ENCODE measurements around the gene TRMT6.

TRMT6 gene

DNA sequence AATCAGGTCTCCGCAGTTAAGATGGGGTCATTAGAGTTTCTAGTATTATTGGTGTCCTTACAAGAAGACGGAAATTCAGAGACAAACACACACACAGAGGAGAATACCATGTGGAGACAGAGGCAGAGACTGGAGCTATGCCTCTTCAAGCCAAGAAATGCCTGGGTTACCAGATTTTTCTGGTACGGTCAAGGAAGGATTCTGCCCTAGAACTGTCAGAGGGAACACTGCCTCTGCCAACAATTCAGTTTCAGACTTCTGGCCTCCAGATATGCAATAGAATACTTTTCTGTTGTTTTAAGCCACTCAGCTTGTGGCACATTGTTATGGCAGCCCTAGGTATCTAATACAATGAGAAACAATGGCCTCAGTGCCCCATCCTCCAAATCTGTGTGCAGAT, 18.9 kb downstream of the TRMT6 start:
- Histone ChIP-seq H3K4me1 (ENCODE audit: control insufficient read depth, insufficient read depth, low read length, poor library complexity, severe bottlenecking) (no peaks in the 10 kb centered on the region), H3K27ac (ENCODE audit: insufficient read depth, low read length, poor library complexity, severe bottlenecking) (no peak overlapping the region), H3K4me3 (ENCODE audit: insufficient read depth, low read depth, low read length, poor library complexity, severe bottlenecking) (no peak overlapping the region), H3K36me3 (ENCODE audit: control insufficient read depth, insufficient read depth, low read length) (no peaks in the 10 kb centered on the region), H3K9me3 (ENCODE audit: control insufficient read depth, low read length) (no peaks in the 10 kb centered on the region), H3K27me3 (replicated peaks; ENCODE audit: control insufficient read depth, insufficient read depth, low read length, poor library complexity, severe bottlenecking) (no peaks in the 10 kb centered on the region)
- no peak for DNase-seq

DNA sequence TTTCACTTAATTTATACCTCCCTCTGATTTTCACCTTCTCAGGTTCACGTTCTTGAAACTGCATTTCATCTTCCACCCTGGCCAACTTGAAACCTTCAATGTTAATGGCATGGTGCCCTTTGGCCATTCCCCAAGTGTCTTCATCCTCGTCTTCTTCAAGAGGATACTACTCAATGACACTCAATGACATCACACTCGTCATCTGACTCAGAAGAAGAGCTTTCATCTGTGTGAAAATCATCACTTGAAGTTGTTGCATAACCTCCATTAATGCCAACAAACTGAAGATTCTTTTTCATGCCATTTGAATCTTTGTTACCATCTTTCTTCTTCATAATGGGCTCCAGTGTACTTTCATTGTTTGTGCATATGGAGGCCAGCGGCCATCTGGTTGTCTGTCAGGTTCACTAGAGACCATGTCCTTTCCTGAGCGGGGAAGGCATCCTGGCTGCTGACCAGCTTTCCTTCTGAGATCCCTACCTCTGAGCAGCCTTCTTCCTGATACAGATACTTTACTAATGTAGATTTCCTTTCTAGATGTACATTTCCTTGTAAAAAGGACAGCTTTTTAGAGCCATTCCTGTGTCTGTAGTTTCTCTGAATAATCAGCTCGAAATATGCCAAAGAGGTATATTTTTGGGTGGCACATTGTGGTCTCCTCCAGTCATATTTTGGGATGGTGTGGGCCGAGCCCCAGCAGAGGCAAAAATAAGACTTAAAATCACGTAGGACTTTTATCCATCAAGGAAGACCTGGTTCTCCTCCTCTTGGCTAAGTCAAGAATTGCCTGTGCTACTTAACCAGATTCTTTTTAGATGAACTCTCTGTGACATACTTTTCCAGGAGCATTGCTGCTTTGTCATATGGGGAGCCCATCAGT, 21.3 kb downstream of the TRMT6 start:
- H3K27ac ChIP-seq (ENCODE audit: insufficient read depth, low read length, poor library complexity, severe bottlenecking): no peak overlapping the region
- H3K4me3 ChIP-seq (ENCODE audit: insufficient read depth, low read depth, low read length, poor library complexity, severe bottlenecking): no peak overlapping the region
- no peaks in the 10 kb centered on the region for H3K36me3 ChIP-seq (ENCODE audit: control insufficient read depth, insufficient read depth, low read length)

DNA sequence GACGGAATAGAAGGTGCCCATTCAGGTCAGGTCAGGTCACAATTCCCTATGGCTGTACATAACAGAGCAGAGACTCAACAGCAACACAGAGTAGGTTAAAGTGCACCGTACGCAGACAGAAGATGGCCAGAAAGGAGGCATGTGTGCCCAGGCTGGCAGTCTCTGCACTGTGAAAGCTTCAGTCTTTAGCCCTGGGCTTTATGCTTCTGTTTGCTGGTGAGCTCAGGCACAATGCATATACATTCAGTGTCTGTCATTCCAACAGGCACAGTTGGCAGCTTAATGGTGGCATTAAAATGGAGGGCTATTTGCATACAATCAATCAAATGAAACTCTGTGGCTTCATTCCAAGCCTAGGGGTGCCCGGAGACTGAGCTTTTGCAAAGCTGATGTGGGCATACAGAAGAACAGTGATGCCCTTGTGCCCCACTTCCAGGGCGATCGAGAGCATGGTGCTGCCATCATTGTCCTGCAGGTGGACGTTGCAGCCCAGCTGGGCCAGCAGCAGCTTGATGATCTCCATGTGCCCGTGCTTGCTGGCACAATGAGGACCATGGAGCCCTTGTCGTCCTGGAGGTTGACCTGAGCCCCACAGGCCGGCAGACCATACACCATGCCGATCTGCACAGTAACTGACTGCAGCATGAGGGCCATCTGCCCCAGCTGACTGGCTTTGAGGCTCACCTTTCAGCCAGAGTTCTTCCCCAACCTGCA, 22.4 kb downstream of the TRMT6 start:
- no peak for DNase-seq
- Histone ChIP-seq H3K27me3 (replicated peaks; ENCODE audit: control insufficient read depth, insufficient read depth, low read length, poor library complexity, severe bottlenecking) (no peaks in the 10 kb centered on the region), H3K4me3 (ENCODE audit: insufficient read depth, low read depth, low read length, poor library complexity, severe bottlenecking) (no peak overlapping the region), H3K36me3 (ENCODE audit: control insufficient read depth, insufficient read depth, low read length) (no peaks in the 10 kb centered on the region), H3K27ac (ENCODE audit: insufficient read depth, low read length, poor library complexity, severe bottlenecking) (no peak overlapping the region), H3K9me3 (ENCODE audit: control insufficient read depth, low read length) (no peaks in the 10 kb centered on the region), H3K4me1 (ENCODE audit: control insufficient read depth, insufficient read depth, low read length, poor library complexity, severe bottlenecking) (no peaks in the 10 kb centered on the region)

More for the DNA sequence above, 21.3 kb downstream of the TRMT6 start:
- no peaks in the 10 kb centered on the region for H3K27me3 ChIP-seq (replicated peaks; ENCODE audit: control insufficient read depth, insufficient read depth, low read length, poor library complexity, severe bottlenecking)
- H3K4me1 ChIP-seq (ENCODE audit: control insufficient read depth, insufficient read depth, low read length, poor library complexity, severe bottlenecking): no peaks in the 10 kb centered on the region
- no peaks in the 10 kb centered on the region for H3K9me3 ChIP-seq (ENCODE audit: control insufficient read depth, low read length)
- no peak for DNase-seq

DNA sequence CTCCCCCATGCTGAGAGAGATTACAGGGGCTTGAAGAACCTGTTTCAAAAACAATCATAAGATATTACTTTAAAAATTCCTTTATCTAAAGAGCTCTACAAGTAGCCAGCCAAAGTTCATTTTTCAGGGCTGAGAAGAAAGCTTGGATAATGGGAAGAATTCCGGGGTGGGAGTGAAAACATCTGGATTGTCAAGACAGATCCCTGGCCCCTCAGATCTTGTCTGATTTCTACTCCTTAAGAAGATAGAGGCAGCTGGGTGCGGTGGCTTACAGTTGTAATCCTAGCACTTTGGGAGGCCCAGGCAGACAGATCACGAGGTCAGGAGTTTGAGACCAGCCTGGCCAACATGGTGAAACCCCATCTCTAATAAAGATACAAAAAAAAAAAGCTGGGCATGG, 24.8 kb downstream of the TRMT6 start:
- Histone ChIP-seq H3K27ac (ENCODE audit: insufficient read depth, low read length, poor library complexity, severe bottlenecking) (no peak overlapping the region), H3K4me3 (ENCODE audit: insufficient read depth, low read depth, low read length, poor library complexity, severe bottlenecking) (no peak overlapping the region), H3K4me1 (ENCODE audit: control insufficient read depth, insufficient read depth, low read length, poor library complexity, severe bottlenecking) (no peaks in the 10 kb centered on the region), H3K36me3 (ENCODE audit: control insufficient read depth, insufficient read depth, low read length) (no peaks in the 10 kb centered on the region), H3K9me3 (ENCODE audit: control insufficient read depth, low read length) (no peaks in the 10 kb centered on the region), H3K27me3 (replicated peaks; ENCODE audit: control insufficient read depth, insufficient read depth, low read length, poor library complexity, severe bottlenecking) (no peaks in the 10 kb centered on the region)
- DNase-seq: no peak

DNA sequence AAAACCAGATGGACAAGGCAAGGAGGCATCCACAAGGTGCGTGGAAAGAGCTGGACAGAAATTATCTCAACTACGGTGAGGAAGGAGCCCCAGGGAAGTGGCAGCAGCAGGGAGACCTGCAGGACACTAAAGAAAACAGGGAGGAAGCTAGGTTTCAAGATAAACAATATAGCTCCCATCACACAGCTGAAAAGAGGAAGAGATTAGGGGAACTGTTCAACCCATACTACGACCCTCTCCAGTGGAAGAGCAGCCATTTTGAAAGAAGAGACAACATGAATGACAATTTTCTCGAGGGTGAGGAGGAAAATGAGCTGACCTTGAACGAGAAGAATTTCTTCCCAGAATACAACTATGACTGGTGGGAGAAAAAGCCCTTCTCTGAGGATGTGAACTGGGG, 26.8 kb downstream of the TRMT6 start:
- H3K36me3 ChIP-seq (ENCODE audit: control insufficient read depth, insufficient read depth, low read length): no peaks in the 10 kb centered on the region
- no peak overlapping the region for H3K27ac ChIP-seq (ENCODE audit: insufficient read depth, low read length, poor library complexity, severe bottlenecking)
- H3K9me3 ChIP-seq (ENCODE audit: control insufficient read depth, low read length): no peaks in the 10 kb centered on the region
- no peak for DNase-seq
- H3K27me3 ChIP-seq (replicated peaks; ENCODE audit: control insufficient read depth, insufficient read depth, low read length, poor library complexity, severe bottlenecking): no peaks in the 10 kb centered on the region
- H3K4me3 ChIP-seq (ENCODE audit: insufficient read depth, low read depth, low read length, poor library complexity, severe bottlenecking): no peak overlapping the region
- H3K4me1 ChIP-seq (ENCODE audit: control insufficient read depth, insufficient read depth, low read length, poor library complexity, severe bottlenecking): no peaks in the 10 kb centered on the region

DNA sequence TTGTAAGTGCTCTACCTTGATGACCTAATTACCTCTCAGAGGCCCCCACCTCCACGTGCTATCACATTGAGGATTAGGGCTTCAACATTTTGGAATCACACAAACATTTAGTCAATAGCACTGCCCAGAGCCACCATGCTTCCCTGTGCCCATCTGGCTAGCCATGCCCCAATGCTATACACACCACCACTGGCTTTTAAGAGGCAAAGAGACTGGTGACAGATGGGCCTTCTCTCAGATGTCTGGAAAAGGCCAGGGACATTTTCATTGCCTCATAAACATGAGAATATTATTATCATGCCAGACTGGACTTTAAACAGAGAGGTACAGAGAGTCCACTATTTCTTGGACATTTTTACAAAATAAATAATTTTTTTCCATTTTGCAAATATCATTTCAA, 29.8 kb downstream of the TRMT6 start:
- Histone ChIP-seq H3K27me3 (replicated peaks; ENCODE audit: control insufficient read depth, insufficient read depth, low read length, poor library complexity, severe bottlenecking) (no peaks in the 10 kb centered on the region), H3K36me3 (ENCODE audit: control insufficient read depth, insufficient read depth, low read length) (no peaks in the 10 kb centered on the region), H3K4me1 (ENCODE audit: control insufficient read depth, insufficient read depth, low read length, poor library complexity, severe bottlenecking) (no peaks in the 10 kb centered on the region), H3K4me3 (ENCODE audit: insufficient read depth, low read depth, low read length, poor library complexity, severe bottlenecking) (no peak overlapping the region), H3K9me3 (ENCODE audit: control insufficient read depth, low read length) (no peaks in the 10 kb centered on the region), H3K27ac (ENCODE audit: insufficient read depth, low read length, poor library complexity, severe bottlenecking) (no peak overlapping the region)
- DNase-seq: no peak

DNA sequence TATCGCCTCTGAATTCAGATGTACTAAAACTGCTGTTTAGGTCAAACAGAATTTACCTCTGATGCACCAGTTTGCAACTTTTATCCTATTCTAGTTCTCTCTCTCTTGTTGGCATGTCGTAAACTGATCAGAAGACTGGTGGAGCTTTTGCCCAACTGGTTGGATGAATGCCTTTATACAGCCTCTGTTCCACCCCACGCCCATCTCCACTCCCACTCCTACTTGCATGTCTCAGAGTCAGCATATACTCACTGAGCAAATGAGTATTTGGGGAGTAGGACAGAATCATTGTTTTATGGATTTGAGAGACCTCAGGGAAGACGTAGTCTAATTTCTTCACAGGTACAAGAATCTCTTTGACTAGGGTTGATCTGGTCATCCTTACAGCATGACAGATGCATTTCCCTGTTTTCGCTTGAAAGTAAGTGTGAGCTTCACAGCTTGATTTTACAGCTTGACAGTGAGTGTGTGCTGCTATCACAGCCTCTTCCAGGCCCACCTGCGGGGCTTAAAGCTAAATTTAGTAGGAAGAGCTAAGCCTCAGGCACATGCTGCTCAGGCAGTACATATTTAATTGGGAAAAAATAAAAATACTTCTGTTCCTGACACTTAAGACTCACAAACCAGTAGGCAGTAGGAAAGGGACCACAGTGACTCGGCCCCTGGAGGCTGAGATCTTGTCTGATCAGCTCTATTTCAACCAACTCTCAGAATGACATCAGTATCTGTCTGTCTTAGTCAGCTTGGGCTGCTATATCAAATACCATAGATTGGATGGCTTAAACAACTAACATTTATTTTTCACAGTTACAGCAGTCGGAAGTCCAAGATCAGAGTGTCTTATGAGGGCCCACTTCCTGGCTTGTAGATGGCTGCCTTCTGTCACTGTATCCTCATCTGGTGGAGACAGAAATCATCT, 30.4 kb downstream of the TRMT6 start:
- Histone ChIP-seq H3K36me3 (ENCODE audit: control insufficient read depth, insufficient read depth, low read length) (no peaks in the 10 kb centered on the region), H3K9me3 (ENCODE audit: control insufficient read depth, low read length) (no peaks in the 10 kb centered on the region), H3K27me3 (replicated peaks; ENCODE audit: control insufficient read depth, insufficient read depth, low read length, poor library complexity, severe bottlenecking) (no peaks in the 10 kb centered on the region), H3K4me3 (ENCODE audit: insufficient read depth, low read depth, low read length, poor library complexity, severe bottlenecking) (no peak overlapping the region), H3K27ac (ENCODE audit: insufficient read depth, low read length, poor library complexity, severe bottlenecking) (no peak overlapping the region), H3K4me1 (ENCODE audit: control insufficient read depth, insufficient read depth, low read length, poor library complexity, severe bottlenecking) (no peaks in the 10 kb centered on the region)
- DNase-seq: no peak

DNA sequence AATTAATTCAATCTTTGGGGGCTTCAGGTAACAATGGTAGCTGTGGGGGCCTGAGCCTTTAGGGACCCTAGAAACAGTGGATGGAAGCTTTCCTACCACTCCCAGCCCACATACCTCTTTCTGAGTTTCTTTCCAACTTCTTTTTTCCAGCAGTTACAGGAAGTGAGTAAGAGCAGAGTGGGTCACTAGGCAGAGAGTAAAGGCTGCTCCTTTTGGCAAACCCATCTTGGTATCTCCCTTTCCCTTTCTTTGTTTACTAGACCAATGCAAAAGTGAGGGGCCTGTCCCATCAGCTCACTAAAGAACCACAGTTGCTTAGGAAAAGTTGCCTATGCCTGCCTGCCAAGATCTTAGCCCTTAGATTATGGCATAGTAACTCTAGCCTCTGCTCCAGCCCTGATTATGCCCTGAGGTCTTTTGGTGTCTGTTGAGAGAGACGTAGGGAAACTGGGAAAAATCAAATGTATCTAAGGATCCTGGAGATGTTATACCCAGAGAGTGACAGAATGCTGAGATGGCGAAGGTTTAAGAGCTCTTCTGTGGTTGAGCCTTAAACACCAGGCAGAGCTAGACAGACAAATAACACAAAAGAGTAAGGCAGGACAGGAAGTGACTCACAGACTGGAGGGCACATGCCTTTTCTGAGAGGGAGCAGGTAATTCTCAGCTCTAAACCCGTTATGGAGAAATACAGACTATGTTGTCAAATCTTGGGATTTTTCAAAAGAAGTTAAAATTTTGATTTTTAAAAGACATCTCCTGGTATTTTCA, 31.3 kb downstream of the TRMT6 start:
- no peaks in the 10 kb centered on the region for H3K9me3 ChIP-seq (ENCODE audit: control insufficient read depth, low read length)
- no peak for DNase-seq
- no peak overlapping the region for H3K27ac ChIP-seq (ENCODE audit: insufficient read depth, low read length, poor library complexity, severe bottlenecking)
- H3K4me3 ChIP-seq (ENCODE audit: insufficient read depth, low read depth, low read length, poor library complexity, severe bottlenecking): no peak overlapping the region
- no peaks in the 10 kb centered on the region for H3K27me3 ChIP-seq (replicated peaks; ENCODE audit: control insufficient read depth, insufficient read depth, low read length, poor library complexity, severe bottlenecking)
- H3K36me3 ChIP-seq (ENCODE audit: control insufficient read depth, insufficient read depth, low read length): no peaks in the 10 kb centered on the region
- no peaks in the 10 kb centered on the region for H3K4me1 ChIP-seq (ENCODE audit: control insufficient read depth, insufficient read depth, low read length, poor library complexity, severe bottlenecking)

DNA sequence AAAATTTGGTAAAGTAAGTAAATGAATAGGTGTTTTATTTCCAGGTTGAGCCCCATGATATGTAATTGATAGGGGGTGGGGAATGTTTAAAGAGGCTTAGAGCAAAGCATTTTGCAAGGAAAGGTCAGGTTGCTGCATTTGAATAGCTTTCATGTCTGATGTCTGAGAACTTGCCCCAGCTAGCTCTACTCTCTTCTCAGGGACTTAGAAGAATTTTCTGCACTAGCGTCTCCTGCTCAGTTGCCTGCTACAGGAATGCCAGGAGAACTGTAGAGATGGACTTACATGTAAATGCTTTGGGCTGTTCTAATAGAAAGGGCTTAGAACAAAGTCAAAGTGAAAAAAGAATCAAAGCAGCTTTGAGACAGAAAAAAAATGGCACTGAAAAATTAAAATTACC, 35.5 kb downstream of the TRMT6 start:
- no peak overlapping the region for H3K4me3 ChIP-seq (ENCODE audit: insufficient read depth, low read depth, low read length, poor library complexity, severe bottlenecking)

More for the DNA sequence above, 35.5 kb downstream of the TRMT6 start:
- Histone ChIP-seq H3K4me1 (ENCODE audit: control insufficient read depth, insufficient read depth, low read length, poor library complexity, severe bottlenecking) (peaks cover 6% of the 10 kb centered on the region), H3K27me3 (replicated peaks; ENCODE audit: control insufficient read depth, insufficient read depth, low read length, poor library complexity, severe bottlenecking) (no peaks in the 10 kb centered on the region), H3K9me3 (ENCODE audit: control insufficient read depth, low read length) (no peaks in the 10 kb centered on the region), H3K27ac (ENCODE audit: insufficient read depth, low read length, poor library complexity, severe bottlenecking) (no peak overlapping the region), H3K36me3 (ENCODE audit: control insufficient read depth, insufficient read depth, low read length) (no peaks in the 10 kb centered on the region)
- DNase-seq: no peak

All from effector memory CD4-positive, alpha-beta T cell (primary cell).